GM12874 (cell line): ENCODE results near the gene GALNT11.

ENCODE experiments used
- CTCF ChIP-seq: IDR thresholded peaks from 2 replicates; pipeline ENCODE4 v1.5.1; 2011; ENCODE audit warnings: low read depth, mild to moderate bottlenecking, control low read depth, low read length, moderate library complexity; ENCODE audit not compliant: insufficient read depth

The GALNT11 gene

DNA sequence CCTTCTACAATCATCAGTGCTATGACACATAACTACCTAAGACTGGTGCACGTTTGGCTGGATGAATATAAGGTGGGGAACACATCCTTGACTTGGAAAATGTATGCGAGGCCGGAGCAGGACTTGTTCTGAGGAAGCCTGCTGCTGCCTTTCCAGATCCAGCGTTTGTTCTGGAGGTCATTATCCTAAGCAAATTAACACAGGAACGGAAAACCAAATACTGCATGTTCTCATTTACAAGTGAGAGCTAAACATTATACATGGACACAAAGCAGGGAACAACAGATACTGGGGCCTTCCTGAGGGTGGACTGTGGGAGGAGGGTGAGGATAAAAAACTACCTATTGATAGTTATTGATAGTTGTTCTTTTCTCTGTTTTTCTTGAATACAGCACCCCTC is 10.8 kb upstream of the GALNT11 start:
- no peak for TF ChIP-seq CTCF

- no peak for TF ChIP-seq CTCF
Measured at GRCh38 chr7:152015600-152015999, 9.9 kb upstream of the GALNT11 start.

GRCh38 chr7:152016947-152017346 is 8.5 kb upstream of the GALNT11 start:
- TF ChIP-seq CTCF = no peak

GRCh38 chr7:152025937-152026890 is 740 bp downstream of the GALNT11 start:
- TF ChIP-seq CTCF = no peak

GRCh38 chr7:152030059-152030458 is 4.6 kb downstream of the GALNT11 start:
- peak; percentile 23; the same call in 1 of the 2 replicates for TF ChIP-seq CTCF

DNA sequence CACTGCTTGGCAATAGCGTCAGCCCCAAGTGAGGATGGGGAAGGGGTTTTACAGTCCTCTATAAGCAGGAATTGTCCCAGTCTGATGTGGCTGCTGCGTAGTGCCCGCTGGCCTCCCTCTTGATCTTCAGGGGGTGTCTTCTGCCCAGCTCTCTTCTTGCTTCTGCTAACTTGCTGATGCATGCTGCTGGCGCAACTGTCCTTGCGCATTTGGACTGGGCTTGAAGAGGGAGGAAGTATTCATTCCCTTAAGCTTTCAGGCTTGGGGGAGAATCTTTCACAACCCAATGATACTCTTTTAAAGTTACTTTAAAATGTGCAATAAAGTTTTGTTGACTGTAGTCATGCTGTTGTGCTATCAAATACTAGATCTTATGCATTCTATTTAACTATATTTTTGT is 10.3 kb downstream of the GALNT11 start:
- no peak for TF ChIP-seq CTCF

DNA sequence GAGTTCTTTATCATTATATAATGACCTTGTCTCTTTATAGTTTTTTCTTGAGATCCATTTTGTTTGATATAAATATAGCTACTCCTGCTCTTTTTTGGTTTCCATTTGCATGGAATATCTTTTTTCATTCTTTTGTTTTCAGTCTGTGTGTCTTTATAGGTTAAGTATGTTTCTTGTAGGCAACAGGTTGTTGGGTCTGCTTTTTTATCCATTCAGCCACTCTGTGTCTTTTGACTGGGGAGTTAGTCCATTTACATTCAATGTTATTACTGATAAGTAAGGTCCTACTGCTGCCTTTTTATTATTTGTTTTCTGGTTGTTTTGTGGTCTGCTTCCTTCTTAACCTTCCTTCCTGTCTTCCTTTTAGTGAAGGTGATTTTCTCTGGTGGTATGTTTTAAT is 21.1 kb downstream of the GALNT11 start:
- no peak for TF ChIP-seq CTCF
